Sigmoid colon (tissue), 4 donors: ENCODE results near the gene ZNF213.

Experiments
- CTCF ChIP-seq, 4 experiments: fragments of 450-650 bp in 3 of 4; fragments of 200-600 bp in 1 of 4; IDR thresholded peaks; one replicate each; pipeline ENCODE4 v1.5.1; 2016 to 2019; ENCODE audit warnings: antibody characterized with exemption in 4 of 4, mild to moderate bottlenecking in 3 of 4, moderate library complexity in 2 of 4
- EP300 ChIP-seq, 4 donors: sonication (generic); formaldehyde crosslinking; IDR thresholded peaks; one replicate each; pipeline ENCODE4 v1.6.1; 2017; ENCODE audit warnings: antibody characterized with exemption in 4 of 4
- POLR2A ChIP-seq, 2 donors: fragments of 450-650 bp; IDR thresholded peaks; one replicate each; pipeline ENCODE4 v1.6.1; 2016; ENCODE audit warnings: antibody characterized with exemption in 2 of 2, mild to moderate bottlenecking in 2 of 2, moderate library complexity in 2 of 2

- TF ChIP-seq POLR2A (IDR thresholded peaks at IDR 0.05) (no peak), CTCF (IDR thresholded peaks at IDR 0.05) (no peak), EP300 (IDR thresholded peaks at IDR 0.05) (no peak)
Observed at GRCh38 chr16:3145151-3145550, 10.3 kb downstream of the ZNF213 start.
